Hippocampal formation (tissue), 2 donors: ENCODE measurements around the gene DNMBP.
"Not testable (repeated sequence)": the region's sequence is repeated elsewhere in the genome, so short reads cannot be mapped to it uniquely, and the experiment has no call there.

ENCODE experiments used
- DNase-seq, 2 donors: peaks; one replicate each; lab custom pipeline; 2025; lab: John Stamatoyannopoulos, UW

DNMBP gene

DNA sequence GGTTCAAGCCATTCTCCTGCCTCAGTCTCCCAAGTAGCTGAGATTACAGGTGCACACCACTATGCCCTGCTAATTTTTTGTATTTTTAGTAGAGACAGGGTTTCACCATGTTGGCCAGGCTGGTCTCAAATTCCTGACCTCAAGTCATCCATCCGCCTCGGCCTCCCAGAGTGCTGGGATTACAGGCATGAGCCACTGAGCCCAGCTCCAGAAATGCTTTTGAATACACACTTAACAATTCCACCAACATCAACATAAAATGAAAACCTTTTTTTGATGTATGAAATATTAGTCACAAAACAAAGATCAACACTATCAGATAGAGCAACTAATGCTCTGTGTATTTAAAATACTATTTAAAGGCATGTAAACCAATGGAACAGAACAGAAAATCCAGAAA is 63.7 kb downstream of the DNMBP start:
- DNase-seq = not testable (repeated sequence)

- DNase-seq = no peak
Observed at GRCh38 chr10:99945263-99945662, 64.5 kb downstream of the DNMBP start.

GRCh38 chr10:99944860-99945259 is 64.9 kb downstream of the DNMBP start:
- no peak for DNase-seq

DNA sequence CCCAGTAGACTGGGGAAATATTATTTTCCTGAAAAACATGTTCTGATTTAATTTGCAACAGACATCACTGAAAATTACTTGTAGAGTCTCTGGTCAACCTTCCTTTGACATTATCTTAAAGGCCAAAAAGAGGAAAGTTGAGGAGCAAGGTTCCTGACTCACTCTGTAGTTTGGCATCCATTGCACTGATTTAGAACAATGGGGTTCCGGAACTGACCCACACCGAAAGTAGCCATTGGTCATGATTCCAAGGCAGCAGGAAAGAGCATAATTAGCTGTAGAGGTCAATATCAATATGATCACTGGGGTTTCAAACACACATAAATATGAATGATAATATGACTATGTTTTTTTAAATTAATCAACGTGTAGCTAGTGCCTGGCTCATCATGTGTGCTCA is 65.8 kb downstream of the DNMBP start:
- no peak for DNase-seq

DNA sequence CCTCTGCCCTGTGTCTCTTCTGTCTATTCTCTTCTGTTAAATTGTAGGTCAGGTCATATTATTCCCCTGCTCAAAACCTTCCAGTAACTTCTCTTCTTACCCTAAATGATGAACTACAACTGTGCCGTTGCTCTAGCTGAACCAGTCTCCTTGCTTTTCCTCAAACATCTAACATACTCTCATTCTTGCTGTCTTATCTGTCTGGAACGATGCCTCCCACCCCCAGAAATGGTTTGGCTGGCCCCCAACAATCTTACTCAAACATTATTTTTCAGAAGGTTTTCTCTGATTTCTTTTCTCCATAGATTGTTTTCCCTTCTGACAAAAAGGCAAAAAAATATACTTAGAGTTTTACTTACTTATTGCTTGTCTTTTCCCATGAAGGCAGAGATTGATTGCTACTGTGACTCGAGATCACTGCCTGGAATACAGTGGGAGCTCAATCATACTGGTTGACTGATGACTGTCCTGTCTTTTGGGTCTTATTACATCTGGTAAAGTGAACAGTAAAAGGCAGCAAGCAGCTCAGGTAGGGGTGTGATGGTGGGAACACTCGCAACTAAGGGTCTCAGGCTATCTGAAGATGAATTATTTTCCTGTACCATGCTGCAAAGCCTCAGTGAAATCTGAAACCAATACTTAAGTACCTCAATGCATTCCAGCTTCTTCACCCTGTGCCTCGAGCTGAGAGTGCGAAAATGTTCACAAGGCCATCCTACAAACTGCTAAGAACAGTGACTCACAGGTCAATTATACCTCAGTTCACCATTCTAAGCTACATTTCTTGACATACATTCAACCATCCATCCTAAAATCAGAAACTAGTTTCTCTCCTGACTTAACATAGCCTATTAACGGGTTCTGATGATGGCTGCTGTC is 67.6 kb downstream of the DNMBP start:
- no peak for DNase-seq

DNA sequence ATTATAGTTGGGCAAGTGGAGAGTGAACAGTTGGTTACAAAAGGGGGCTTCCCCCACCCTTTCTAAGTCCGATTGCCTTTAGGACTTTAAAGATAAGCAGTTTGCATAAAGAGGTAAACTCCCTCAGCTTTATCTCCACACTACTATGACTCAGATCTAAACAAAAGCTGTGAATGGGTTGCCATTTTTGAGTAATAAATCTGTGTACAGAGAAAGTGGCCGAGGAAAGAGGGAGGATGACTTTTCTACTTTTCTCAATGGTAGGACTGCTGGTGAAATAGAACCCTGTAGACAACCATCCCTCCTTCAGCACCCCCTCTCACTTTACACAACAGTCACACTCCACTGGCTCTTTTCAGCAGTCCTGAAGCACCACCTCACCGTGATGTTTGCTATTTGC is 71.2 kb downstream of the DNMBP start:
- DNase-seq = no peak

- no peak for DNase-seq
Observed at GRCh38 chr10:99937630-99938029, 72.1 kb downstream of the DNMBP start.

DNA sequence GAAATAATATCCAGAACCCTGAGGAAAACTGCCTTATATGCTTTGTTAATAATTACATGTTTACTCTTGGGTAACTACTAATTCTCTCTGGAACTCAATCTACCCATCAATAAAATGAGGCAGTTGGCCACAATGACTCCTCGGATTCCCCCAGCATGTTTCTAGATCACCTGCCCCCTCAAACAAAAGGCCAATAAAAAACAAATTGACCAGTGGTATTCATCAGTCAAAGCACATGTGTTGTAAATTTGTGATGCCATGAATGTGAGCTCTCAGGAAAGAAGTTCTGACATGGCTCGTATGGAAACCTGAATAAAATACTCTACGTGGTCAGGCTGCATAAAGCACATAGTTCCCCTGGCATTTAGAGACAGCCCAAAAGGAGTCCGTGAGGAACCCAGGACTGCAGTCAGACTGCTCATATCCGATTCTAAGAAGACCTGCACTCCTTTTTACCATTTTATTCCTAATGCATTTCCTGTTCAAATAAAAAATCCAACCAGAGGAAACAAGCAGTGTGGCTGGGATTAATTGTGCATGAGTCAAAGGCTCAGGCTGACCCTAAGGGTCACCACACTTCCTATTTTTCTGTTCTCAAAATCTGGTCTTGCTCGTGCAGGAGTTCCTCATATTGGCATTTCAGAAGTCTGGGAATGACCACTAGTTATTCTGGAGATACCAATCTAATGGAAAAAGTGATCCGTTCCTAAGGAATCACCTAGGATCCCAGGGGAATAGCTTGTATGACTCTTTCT is 77.4 kb downstream of the DNMBP start:
- not testable (repeated sequence) for DNase-seq

- DNase-seq = no peak
Observed at GRCh38 chr10:99930731-99931550, 78.8 kb downstream of the DNMBP start.

GRCh38 chr10:99929360-99929759 is 80.4 kb downstream of the DNMBP start:
- DNase-seq = no peak

- DNase-seq = no peak
Observed at GRCh38 chr10:99927721-99928280, 81.9 kb downstream of the DNMBP start.

DNA sequence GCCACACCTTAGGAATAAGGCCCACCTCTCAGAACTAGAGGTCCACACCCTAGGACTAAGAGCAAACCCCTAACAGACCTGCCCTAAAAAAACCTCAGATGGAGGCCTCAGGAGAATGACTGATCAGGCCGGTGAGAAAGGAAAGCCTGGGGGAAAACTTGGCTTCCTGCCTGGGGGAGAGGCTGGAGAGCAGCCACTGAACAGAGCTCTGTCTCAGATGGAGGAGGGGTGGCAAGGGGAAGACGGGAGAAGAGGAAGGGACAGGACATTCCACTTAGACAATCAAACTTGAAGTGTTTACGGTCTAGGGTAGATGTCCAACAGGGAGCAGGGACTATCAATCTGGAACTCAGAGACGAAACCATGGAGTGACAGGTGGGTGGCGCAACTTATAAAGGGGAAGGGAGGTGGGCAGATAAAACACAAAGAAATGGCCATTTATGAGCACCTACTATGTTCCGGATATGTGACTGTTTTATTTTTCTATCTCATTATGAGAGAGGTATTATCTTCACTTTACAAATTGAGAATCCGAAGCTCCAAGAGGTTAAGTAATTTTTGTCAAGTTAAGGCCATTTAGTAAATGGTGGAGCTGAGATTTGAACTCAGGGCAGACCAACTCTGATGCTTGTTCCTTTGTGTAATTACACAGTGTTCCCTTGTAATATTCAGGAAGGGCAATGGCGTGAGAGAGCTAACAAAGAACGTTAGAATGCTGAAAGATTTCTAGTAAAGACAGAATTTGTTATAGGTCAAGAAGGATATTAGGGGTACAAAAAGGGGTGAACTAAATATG is 82.6 kb downstream of the DNMBP start:
- DNase-seq = no peak

GRCh38 chr10:99924451-99925255 is 85.1 kb downstream of the DNMBP start:
- no peak for DNase-seq

DNA sequence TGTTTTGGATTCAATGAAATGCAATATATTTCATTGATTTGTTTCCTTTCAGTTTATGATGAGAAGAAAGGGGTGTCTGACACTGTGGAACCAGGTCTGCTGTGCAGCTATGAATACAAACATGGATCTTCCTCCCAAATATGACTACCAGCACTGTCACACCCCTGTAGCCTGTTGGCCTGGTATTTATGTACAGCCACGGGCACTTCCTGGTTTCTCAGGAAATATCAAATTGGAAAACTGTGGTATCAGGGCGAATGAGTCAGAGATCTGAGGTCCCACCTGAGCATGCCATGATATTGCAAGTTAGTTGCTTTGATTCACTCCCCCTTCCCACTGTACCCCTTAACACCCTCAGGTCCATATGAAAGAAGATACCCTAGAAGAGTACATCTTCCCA is 87.8 kb downstream of the DNMBP start:
- DNase-seq = no peak

- no peak for DNase-seq
Observed at GRCh38 chr10:99920901-99921300, 88.8 kb downstream of the DNMBP start.

DNA sequence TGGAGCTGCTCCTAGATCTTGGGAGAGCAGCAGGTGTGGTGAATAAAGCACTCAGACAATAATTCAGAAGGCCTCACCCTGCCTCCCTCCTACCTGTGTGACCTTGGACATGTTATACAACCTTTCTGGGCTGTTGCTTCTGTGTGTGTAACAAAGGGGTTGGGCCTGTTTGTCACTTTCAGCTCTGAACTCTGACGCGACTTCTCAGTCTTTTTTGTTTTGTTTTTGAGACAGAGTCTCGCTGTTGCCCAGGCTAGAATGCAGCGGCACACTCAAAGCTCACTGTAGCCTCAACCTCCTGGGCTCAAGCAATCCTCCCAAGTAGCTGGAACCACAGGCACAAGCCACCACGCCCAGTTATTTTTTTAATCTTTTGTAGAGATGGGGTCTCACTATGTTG is 89.3 kb downstream of the DNMBP start:
- DNase-seq = no peak

DNA sequence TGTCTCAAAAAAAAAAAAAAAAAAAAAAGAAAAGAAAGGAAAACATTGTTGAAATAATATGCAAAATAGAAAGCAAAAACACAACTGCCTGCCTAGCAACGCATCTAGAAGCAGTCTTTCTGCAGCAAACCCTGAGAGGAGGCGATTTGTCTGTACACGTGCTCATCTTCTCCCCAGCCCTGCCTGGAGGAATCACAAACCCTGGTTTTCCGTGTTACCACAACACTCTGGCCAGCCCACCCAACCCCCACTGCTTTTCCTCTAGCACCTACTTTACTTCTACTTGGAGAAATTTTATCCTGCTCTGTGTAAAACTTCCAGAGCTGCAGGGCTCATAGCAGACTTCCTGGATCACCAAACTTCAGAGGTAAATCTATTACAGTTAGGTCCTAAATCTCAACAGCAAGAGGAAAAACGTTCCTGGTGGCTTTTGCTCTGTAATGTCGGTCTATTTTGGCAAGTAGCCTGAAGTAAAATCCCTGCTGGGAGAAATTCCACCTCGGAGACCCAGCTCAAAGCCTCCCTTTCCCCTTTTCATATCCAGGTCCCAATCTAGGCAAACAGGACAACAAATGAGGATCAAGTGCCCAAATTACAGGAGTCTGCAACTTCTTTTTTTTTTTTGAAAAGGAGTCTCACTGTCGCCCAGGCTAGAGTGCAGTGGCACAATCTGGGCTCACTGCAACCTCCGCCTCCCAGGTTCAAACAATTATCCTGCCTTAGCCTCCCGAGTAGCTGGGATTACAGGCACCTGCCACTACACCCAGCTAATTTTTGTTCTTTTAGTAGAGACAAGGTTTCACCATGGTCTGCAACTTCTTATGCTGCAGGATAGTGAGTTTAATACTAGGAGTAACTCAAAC is 91.6 kb downstream of the DNMBP start:
- DNase-seq = no peak

DNA sequence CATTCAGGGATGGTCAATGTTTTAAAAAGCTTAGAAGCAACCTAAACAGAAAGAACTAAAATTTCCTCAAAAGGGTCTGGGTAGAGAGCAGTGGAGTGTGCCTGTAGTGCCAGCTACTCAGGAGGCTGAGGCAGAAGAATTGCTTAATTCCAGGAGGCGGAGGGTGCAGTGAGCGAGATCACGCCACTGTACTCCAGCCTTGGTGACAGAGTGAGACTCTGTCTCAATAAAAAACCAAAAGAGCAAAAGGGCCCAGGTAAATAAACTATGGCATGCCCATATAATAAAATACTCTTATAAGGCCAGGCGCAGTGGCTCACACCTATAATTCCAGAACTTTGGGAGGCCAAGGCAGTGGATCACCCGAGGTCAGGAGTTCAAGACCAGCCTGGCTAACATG is 93.0 kb downstream of the DNMBP start:
- DNase-seq = no peak

- DNase-seq = no peak
Observed at GRCh38 chr10:99915414-99915813, 94.3 kb downstream of the DNMBP start.
